Neuronal stem cell (in vitro differentiated cells): ENCODE data around the gene CDKN2A. TPM values are rescaled to one million over a fixed set of nuclear protein-coding genes. Genes with fewer than 3 reads are reported as not detected.
A peak's percentile ranks its signal among the peaks of the same experiment; 100 is the strongest.

Source experiments
- DNase-seq: peaks from one replicate; pipeline ENCODE4 v3.0.0-alpha.2; 2013; ENCODE audit warnings: low spot score
- H2AFZ ChIP-seq: one replicate; pipeline ENCODE4 v1.6.1; 2013; ENCODE audit warnings: mild to moderate bottlenecking, low read length, inconsistent platforms
- H2AK5ac ChIP-seq: 2 replicates; pipeline ENCODE4 v1.6.1; 2013; ENCODE audit warnings: low read depth, mild to moderate bottlenecking, inconsistent platforms, low read length, moderate library complexity, mixed read lengths
- H2BK120ac ChIP-seq: 2 replicates; pipeline ENCODE4 v1.6.1; 2013; ENCODE audit warnings: low read depth, mild to moderate bottlenecking, inconsistent platforms, low read length, moderate library complexity, mixed read lengths
- H2BK12ac ChIP-seq: one replicate; pipeline ENCODE4 v1.6.1; 2013; ENCODE audit warnings: low read length, inconsistent platforms
- H2BK15ac ChIP-seq: 2 replicates; pipeline ENCODE4 v1.6.1; 2013; ENCODE audit warnings: mild to moderate bottlenecking, low read length, inconsistent platforms, mixed read lengths
- H2BK5ac ChIP-seq: one replicate; pipeline ENCODE4 v1.6.1; 2013; ENCODE audit warnings: inconsistent platforms, mild to moderate bottlenecking, low read length, moderate library complexity
- H3K14ac ChIP-seq: one replicate; pipeline ENCODE4 v1.6.1; 2013; ENCODE audit warnings: low read length, inconsistent platforms
- H3K18ac ChIP-seq: 2 replicates; pipeline ENCODE4 v1.6.1; 2013; ENCODE audit warnings: low read length, inconsistent platforms
- H3K23ac ChIP-seq: 2 replicates; pipeline ENCODE4 v1.6.1; 2013; ENCODE audit warnings: low read depth, mild to moderate bottlenecking, mixed read lengths, low read length, inconsistent platforms; ENCODE audit not compliant: poor library complexity
- H3K27ac ChIP-seq: replicated peaks from 3 replicates; pipeline ENCODE4 v1.5.1; 2013; ENCODE audit warnings: low read length, inconsistent platforms
- H3K27me3 ChIP-seq, 3 experiments: 2 replicates each; pipeline ENCODE4 v1.6.1; 2013; ENCODE audit warnings: low read length in 3 of 3, mild to moderate bottlenecking in 2 of 3, inconsistent platforms in 1 of 3, low read depth in 1 of 3, mixed read lengths in 1 of 3, moderate library complexity in 1 of 3; ENCODE audit not compliant: control insufficient read depth in 3 of 3, insufficient read depth in 3 of 3
- H3K36me3 ChIP-seq, 2 donors: replicated peaks in 1 of 2; 2 replicates each; pipeline ENCODE4 v1.6.1; 2013; ENCODE audit warnings: low read length in 2 of 2; ENCODE audit not compliant: control insufficient read depth in 2 of 2, insufficient read depth in 2 of 2
- H3K4ac ChIP-seq: 2 replicates; pipeline ENCODE4 v1.6.1; 2013; ENCODE audit warnings: inconsistent platforms, mild to moderate bottlenecking, low read length, moderate library complexity
- H3K4me1 ChIP-seq, 2 donors: 1 replicate in 1 of 2; 2 replicates in 1 of 2; pipeline ENCODE4 v1.6.1; 2013; ENCODE audit warnings: low read length in 2 of 2, low read depth in 1 of 2; ENCODE audit not compliant: control insufficient read depth in 2 of 2, insufficient read depth in 1 of 2
- H3K4me2 ChIP-seq: one replicate; pipeline ENCODE4 v1.6.1; 2013; ENCODE audit warnings: mild to moderate bottlenecking, low read length, inconsistent platforms; ENCODE audit not compliant: insufficient read depth, poor library complexity, severe bottlenecking
- H3K4me3 ChIP-seq, 2 donors: 2 replicates each; pipeline ENCODE4 v1.5.1; 2013; ENCODE audit warnings: low read length in 2 of 2, mild to moderate bottlenecking in 2 of 2, inconsistent platforms in 1 of 2, moderate library complexity in 1 of 2
- H3K79me1 ChIP-seq: one replicate; pipeline ENCODE4 v1.6.1; 2013; ENCODE audit warnings: low read depth, mild to moderate bottlenecking, inconsistent platforms, low read length, moderate library complexity
- H3K9ac ChIP-seq: one replicate; pipeline ENCODE4 v1.6.1; 2013; ENCODE audit warnings: mild to moderate bottlenecking, low read depth, low read length, inconsistent platforms; ENCODE audit not compliant: poor library complexity
- H3K9me3 ChIP-seq, 2 donors: replicated peaks in 1 of 2; 2 replicates each; pipeline versions ENCODE3 to v1.6.1; 2013; ENCODE audit warnings: low read length in 2 of 2, mild to moderate bottlenecking in 2 of 2, inconsistent platforms in 1 of 2, low read depth in 1 of 2, mixed read lengths in 1 of 2, moderate library complexity in 1 of 2; ENCODE audit not compliant: control insufficient read depth in 2 of 2, insufficient read depth in 1 of 2
- H4K8ac ChIP-seq: one replicate; pipeline ENCODE4 v1.6.1; 2013; ENCODE audit warnings: low read depth, mild to moderate bottlenecking, inconsistent platforms, low read length, moderate library complexity
- H4K91ac ChIP-seq: one replicate; pipeline ENCODE4 v1.6.1; 2013; ENCODE audit warnings: low read length, low read depth, mild to moderate bottlenecking, inconsistent platforms; ENCODE audit not compliant: poor library complexity
- WGBS, 2 donors: extraction: QIAGEN DNeasy Blood & Tissue Kit; methylation state at CpG; one replicate each; pipeline ENCODE4 v1.1.7; 2013; ENCODE audit warnings: missing lambda C conversion rate in 2 of 2, mixed read lengths in 1 of 2; ENCODE audit not compliant: insufficient read length in 2 of 2, insufficient replicate concordance in 1 of 2; ENCODE audit errors: extremely low coverage in 2 of 2; 5-methylcytosine and 5-hydroxymethylcytosine counted together
- polyA plus RNA-seq, 2 experiments: library from polyadenylated mRNA; stranded (reverse); fragments of 200-250 nt; gene quantifications; one replicate each; pipeline ENCODE4 v1.2.3, GENCODE V29; 2013

CDKN2A gene
- polyA plus RNA-seq (2013, experiment 1 of 2), result 0.10 TPM
- 0.12 TPM for polyA plus RNA-seq (2013, experiment 2 of 2)

DNA sequence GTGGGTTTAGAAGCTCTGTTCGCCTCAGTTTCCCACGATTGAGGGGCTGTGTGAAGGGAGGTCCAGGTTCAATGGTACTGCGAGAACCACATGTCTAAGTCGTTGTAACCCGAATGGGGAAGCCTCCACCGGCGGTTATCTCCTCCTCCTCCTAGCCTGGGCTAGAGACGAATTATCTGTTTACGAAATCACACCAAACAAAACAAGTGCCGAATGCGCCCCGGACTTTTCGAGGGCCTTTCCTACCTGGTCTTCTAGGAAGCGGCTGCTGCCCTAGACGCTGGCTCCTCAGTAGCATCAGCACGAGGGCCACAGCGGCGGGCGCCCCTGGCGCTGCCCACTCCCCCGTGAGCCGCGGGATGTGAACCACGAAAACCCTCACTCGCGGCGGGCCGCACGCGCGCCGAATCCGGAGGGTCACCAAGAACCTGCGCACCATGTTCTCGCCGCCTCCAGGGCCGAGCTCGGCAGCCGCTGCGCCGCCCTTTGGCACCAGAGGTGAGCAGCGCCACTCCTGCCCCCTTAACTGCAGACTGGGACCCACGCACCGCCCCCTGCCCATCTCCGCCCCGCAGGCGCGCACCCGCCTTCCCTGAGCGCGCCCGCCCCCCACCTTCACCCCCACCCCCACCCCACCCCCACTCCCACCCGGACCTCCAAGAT is at the start of gene CDKN2A:
Gene CDKN2A (minus strand): TSS at position 500 of the 663 bp plus-strand sequence.
- H2BK5ac ChIP-seq, result peak within 1 kb of the TSS; percentile 3
- DNase-seq, result no peak
- no peak within 1 kb of the TSS for H3K14ac ChIP-seq
- peak within 1 kb of the TSS; percentile 52 to 76 for H3K4me3 ChIP-seq
- peak within 1 kb of the TSS; percentile 93 for H2AFZ ChIP-seq
- H4K91ac ChIP-seq, result no peak within 1 kb of the TSS
- no peaks in the 10 kb centered on the region for H3K36me3 ChIP-seq
- H2AK5ac ChIP-seq, result no peak within 1 kb of the TSS
- peak within 1 kb of the TSS; percentile 18 for H3K9ac ChIP-seq
- WGBS, 2 donors, result no CpG with 5 or more reads among the region's 53 CpGs
- peak within 1 kb of the TSS; percentile 95 for H3K4me2 ChIP-seq
- H3K23ac ChIP-seq, result no peak within 1 kb of the TSS
- H2BK15ac ChIP-seq, result no peak within 1 kb of the TSS
- peaks cover 27 to 98% (median 64%) of the 10 kb centered on the region in 3 experiments for H3K27me3 ChIP-seq
- H3K79me1 ChIP-seq, result no peaks in the 10 kb centered on the region
- H3K4ac ChIP-seq, result no peak within 1 kb of the TSS
- peaks cover 0 to 6% of the 10 kb centered on the region in 2 donors for H3K9me3 ChIP-seq
- H2BK12ac ChIP-seq, result no peak within 1 kb of the TSS
- peak within 1 kb of the TSS; percentile 46 for H3K18ac ChIP-seq
- no peak within 1 kb of the TSS for H3K27ac ChIP-seq
- H3K4me1 ChIP-seq, result peaks cover 6 to 16% of the 10 kb centered on the region in 2 donors
- no peak within 1 kb of the TSS for H4K8ac ChIP-seq
- H2BK120ac ChIP-seq, result no peak within 1 kb of the TSS

- Histone ChIP-seq H3K27me3 (no peaks in the 10 kb centered on the region), H3K4ac (no peak overlapping the region), H2BK5ac (no peak overlapping the region), H3K4me2 (no peak overlapping the region), H3K4me1 (no peaks in the 10 kb centered on the region), H2BK120ac (no peak overlapping the region), H3K4me3 (no peak overlapping the region), H2AK5ac (no peak overlapping the region), H3K9me3 (no peaks in the 10 kb centered on the region), H2BK12ac (no peak overlapping the region), H4K8ac (no peak overlapping the region), H2AFZ (no peak overlapping the region), H3K27ac (no peak overlapping the region), H3K79me1 (no peaks in the 10 kb centered on the region), H3K36me3 (no peaks in the 10 kb centered on the region), H3K14ac (no peak overlapping the region), H3K9ac (no peak overlapping the region), H4K91ac (no peak overlapping the region), H3K23ac (no peak overlapping the region), H3K18ac (no peak overlapping the region), H2BK15ac (no peak overlapping the region)
- no peak for DNase-seq
- WGBS, 2 donors, result no CpG with 5 or more reads among the region's 3 CpGs
Measured at GRCh38 chr9:22043928-22044327, 49.7 kb upstream of the CDKN2A start.

DNA sequence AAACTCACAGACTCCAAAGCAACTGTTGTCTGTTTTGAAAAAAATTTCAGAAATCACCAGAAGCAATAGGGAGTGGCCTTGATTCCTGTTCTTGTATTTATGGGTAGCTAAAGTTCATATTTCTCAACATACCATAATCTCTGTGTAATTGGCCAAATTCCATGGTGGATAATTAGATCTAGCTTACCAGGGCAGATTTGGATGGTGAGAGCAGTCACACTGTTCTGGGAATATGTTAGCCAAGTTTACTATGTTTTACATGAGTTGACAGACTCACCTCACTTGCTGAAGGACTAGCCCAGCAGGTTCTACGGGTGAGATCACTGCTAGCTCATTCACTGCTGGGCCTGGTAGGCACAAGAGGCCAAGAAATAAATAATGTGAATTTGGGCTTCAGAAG is 47.6 kb upstream of the CDKN2A start:
- Histone ChIP-seq H2BK15ac (no peak overlapping the region), H2AFZ (no peak overlapping the region)
- DNase-seq, result no peak

DNA sequence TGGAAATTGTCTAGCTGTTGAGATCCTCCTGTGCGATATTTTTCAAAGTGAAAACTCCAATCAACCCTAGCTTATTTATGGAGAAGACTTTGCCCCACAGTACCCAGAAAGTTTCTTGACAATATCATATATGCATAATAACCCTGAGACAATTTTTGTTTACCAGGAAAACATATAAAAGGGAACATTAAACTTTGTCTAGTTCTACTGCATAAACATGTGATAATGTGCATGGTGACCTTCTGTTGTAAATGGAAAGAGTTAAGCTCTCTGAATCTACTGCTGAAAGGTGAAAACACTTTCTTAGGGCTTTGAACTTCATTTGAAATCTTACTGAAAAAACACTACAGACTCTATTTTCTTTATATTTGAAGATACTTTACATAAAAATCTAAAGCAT is 47.2 kb upstream of the CDKN2A start:
- Histone ChIP-seq H2AFZ (no peak overlapping the region), H2BK12ac (no peak overlapping the region), H3K4ac (no peak overlapping the region), H3K79me1 (no peaks in the 10 kb centered on the region), H4K91ac (no peak overlapping the region), H3K4me1 (no peaks in the 10 kb centered on the region), H3K9ac (no peak overlapping the region), H3K4me2 (no peak overlapping the region), H3K9me3 (no peaks in the 10 kb centered on the region), H2BK120ac (no peak overlapping the region), H3K14ac (no peak overlapping the region), H2AK5ac (no peak overlapping the region), H3K27me3 (no peaks in the 10 kb centered on the region), H3K18ac (no peak overlapping the region), H3K4me3 (no peak overlapping the region), H4K8ac (no peak overlapping the region), H3K27ac (no peak overlapping the region), H2BK5ac (no peak overlapping the region), H3K36me3 (no peaks in the 10 kb centered on the region), H2BK15ac (no peak overlapping the region), H3K23ac (no peak overlapping the region)
- no CpG with 5 or more reads among the region's 1 CpG for WGBS, 2 donors
- no peak for DNase-seq

More for the DNA sequence above, 47.6 kb upstream of the CDKN2A start:
- no peaks in the 10 kb centered on the region for H3K4me1 ChIP-seq
- H3K23ac ChIP-seq, result no peak overlapping the region
- H3K4me3 ChIP-seq, result no peak overlapping the region
- H3K4ac ChIP-seq, result no peak overlapping the region
- H4K91ac ChIP-seq, result no peak overlapping the region
- H3K14ac ChIP-seq, result no peak overlapping the region
- H2AK5ac ChIP-seq, result no peak overlapping the region
- H2BK120ac ChIP-seq, result no peak overlapping the region
- no CpG with 5 or more reads among the region's 1 CpG for WGBS, 2 donors
- no peak overlapping the region for H3K27ac ChIP-seq
- H2BK5ac ChIP-seq, result no peak overlapping the region
- no peaks in the 10 kb centered on the region for H3K36me3 ChIP-seq
- no peak overlapping the region for H3K18ac ChIP-seq
- no peak overlapping the region for H2BK12ac ChIP-seq
- H4K8ac ChIP-seq, result no peak overlapping the region
- no peak overlapping the region for H3K4me2 ChIP-seq
- no peak overlapping the region for H3K9ac ChIP-seq
- no peaks in the 10 kb centered on the region for H3K9me3 ChIP-seq
- H3K27me3 ChIP-seq, result no peaks in the 10 kb centered on the region
- no peaks in the 10 kb centered on the region for H3K79me1 ChIP-seq
